H9 (cell line): Measurements from ENCODE around the gene CEP63. TPM values are rescaled to one million over a fixed set of nuclear protein-coding genes. Genes with fewer than 3 reads are reported as not detected.

Experiments used
- DNase-seq: peaks from one replicate; pipeline ENCODE4 v3.0.0-alpha.2; 2017
- H2AFZ ChIP-seq: one replicate; pipeline ENCODE4 v1.6.1; 2013; ENCODE audit warnings: mild to moderate bottlenecking, low read length, control low read depth, moderate library complexity
- H2AK5ac ChIP-seq: 2 replicates; pipeline ENCODE4 v1.6.1; 2013; ENCODE audit warnings: low read length, control low read depth, mixed read lengths; ENCODE audit not compliant: insufficient read length
- H2BK120ac ChIP-seq: one replicate; pipeline ENCODE4 v1.6.1; 2013; ENCODE audit warnings: low read depth, mild to moderate bottlenecking, low read length, control low read depth, inconsistent platforms; ENCODE audit not compliant: poor library complexity, severe bottlenecking
- H2BK12ac ChIP-seq: 2 replicates; pipeline ENCODE4 v1.6.1; 2013; ENCODE audit warnings: low read length, control low read depth, mixed read lengths, low read depth; ENCODE audit not compliant: insufficient read length
- H2BK15ac ChIP-seq: 2 replicates; pipeline ENCODE4 v1.6.1; 2013; ENCODE audit warnings: low read depth, low read length, control low read depth
- H2BK20ac ChIP-seq: one replicate; pipeline ENCODE4 v1.6.1; 2013; ENCODE audit warnings: low read depth, mild to moderate bottlenecking, low read length, control low read depth, inconsistent platforms; ENCODE audit not compliant: poor library complexity, severe bottlenecking
- H2BK5ac ChIP-seq: 2 replicates; pipeline ENCODE4 v1.6.1; 2013; ENCODE audit warnings: low read length, control low read depth, mixed read lengths; ENCODE audit not compliant: insufficient read length
- H3K14ac ChIP-seq: 2 replicates; pipeline ENCODE4 v1.6.1; 2013; ENCODE audit warnings: low read length, control low read depth; ENCODE audit not compliant: insufficient read depth
- H3K18ac ChIP-seq: 2 replicates; pipeline ENCODE4 v1.6.1; 2013; ENCODE audit warnings: low read depth, mild to moderate bottlenecking, mixed read lengths, low read length, control low read depth; ENCODE audit not compliant: insufficient read length
- H3K23ac ChIP-seq: 2 replicates; pipeline ENCODE4 v1.6.1; 2013; ENCODE audit warnings: low read length, control low read depth, mixed read lengths, low read depth; ENCODE audit not compliant: insufficient read length
- H3K23me2 ChIP-seq: 2 replicates; pipeline ENCODE4 v1.6.1; 2013; ENCODE audit warnings: low read depth, mild to moderate bottlenecking, mixed read lengths, low read length, control low read depth; ENCODE audit not compliant: insufficient read length, poor library complexity, severe bottlenecking
- H3K27ac ChIP-seq: 2 replicates; pipeline ENCODE4 v1.5.1; 2013; ENCODE audit warnings: low read length, control low read depth, mixed read lengths, low read depth; ENCODE audit not compliant: insufficient read length
- H3K27me3 ChIP-seq: 2 replicates; pipeline ENCODE4 v1.6.1; 2013; ENCODE audit warnings: low read length, control low read depth, inconsistent platforms; ENCODE audit not compliant: insufficient read depth
- H3K4ac ChIP-seq: 2 replicates; pipeline ENCODE4 v1.6.1; 2013; ENCODE audit warnings: low read depth, mild to moderate bottlenecking, control low read depth, inconsistent platforms, low read length, moderate library complexity
- H3K4me1 ChIP-seq: 2 replicates; pipeline ENCODE4 v1.6.1; 2013; ENCODE audit warnings: low read length, control low read depth, inconsistent platforms; ENCODE audit not compliant: insufficient read depth
- H3K4me2 ChIP-seq: 2 replicates; pipeline ENCODE4 v1.6.1; 2013; ENCODE audit warnings: low read length, control low read depth, mixed read lengths; ENCODE audit not compliant: insufficient read length, insufficient read depth
- H3K56ac ChIP-seq: 2 replicates; pipeline ENCODE4 v1.6.1; 2013; ENCODE audit warnings: low read depth, mild to moderate bottlenecking, mixed read lengths, low read length, control low read depth; ENCODE audit not compliant: insufficient read length
- H3K79me1 ChIP-seq: 2 replicates; pipeline ENCODE4 v1.6.1; 2013; ENCODE audit warnings: low read depth, mild to moderate bottlenecking, moderate library complexity, low read length, control low read depth, inconsistent platforms; ENCODE audit not compliant: insufficient read depth, poor library complexity, severe bottlenecking
- H3K79me2 ChIP-seq: 2 replicates; pipeline ENCODE4 v1.6.1; 2013; ENCODE audit warnings: low read length, control low read depth, inconsistent platforms; ENCODE audit not compliant: insufficient read depth
- H3K9ac ChIP-seq: 2 replicates; pipeline ENCODE4 v1.6.1; 2013; ENCODE audit warnings: low read length, control low read depth, mixed read lengths; ENCODE audit not compliant: insufficient read length; ENCODE audit errors: extremely low read depth
- H3K9me3 ChIP-seq: one replicate; pipeline ENCODE4 v1.6.1; 2013; ENCODE audit warnings: low read depth, low read length, inconsistent platforms; ENCODE audit not compliant: control insufficient read depth
- H3T11ph ChIP-seq: one replicate; pipeline ENCODE4 v1.6.1; 2013; ENCODE audit warnings: mild to moderate bottlenecking, low read length, control low read depth, inconsistent platforms
- H4K20me1 ChIP-seq: one replicate; pipeline ENCODE4 v1.6.1; 2013; ENCODE audit not compliant: control insufficient read depth, insufficient read length, insufficient read depth
- H4K5ac ChIP-seq: 2 replicates; pipeline ENCODE4 v1.6.1; 2013; ENCODE audit warnings: low read depth, mild to moderate bottlenecking, mixed read lengths, low read length, control low read depth; ENCODE audit not compliant: insufficient read length
- H4K8ac ChIP-seq: replicated peaks from 2 replicates; pipeline ENCODE4 v1.6.1; 2013; ENCODE audit warnings: low read length, control low read depth, mixed read lengths, low read depth; ENCODE audit not compliant: insufficient read length
- H4K91ac ChIP-seq: 2 replicates; pipeline ENCODE4 v1.6.1; 2013; ENCODE audit warnings: low read depth, mild to moderate bottlenecking, moderate library complexity, mixed read lengths, low read length, control low read depth; ENCODE audit not compliant: insufficient read length
- H3K27ac Mint-ChIP-seq, 3 experiments: 2 replicates in 2 of 3; 3 replicates in 1 of 3; pipeline ENCODE4 v1.8.0; 2020 to 2021; ENCODE audit warnings: mixed read lengths in 3 of 3, mild to moderate bottlenecking in 1 of 3, moderate library complexity in 1 of 3
- H3K27me3 Mint-ChIP-seq: 2 replicates; pipeline ENCODE4 v1.8.0; 2021; ENCODE audit warnings: low read depth, mild to moderate bottlenecking, moderate library complexity, mixed read lengths
- H3K36me3 Mint-ChIP-seq, 3 experiments: 2 replicates in 2 of 3; 3 replicates in 1 of 3; pipeline ENCODE4 v1.8.0; 2020 to 2021; ENCODE audit warnings: low read depth in 3 of 3, mixed read lengths in 3 of 3; ENCODE audit not compliant: insufficient read depth in 1 of 3
- H3K4me1 Mint-ChIP-seq, 2 experiments: 2 replicates each; pipeline ENCODE4 v1.8.0; 2020; ENCODE audit warnings: mixed read lengths in 2 of 2
- H3K4me3 Mint-ChIP-seq, 2 experiments: 2 replicates in 1 of 2; 3 replicates in 1 of 2; pipeline ENCODE4 v1.8.0; 2020 to 2021; ENCODE audit warnings: mild to moderate bottlenecking in 2 of 2, mixed read lengths in 2 of 2, moderate library complexity in 1 of 2
- H3K9me3 Mint-ChIP-seq, 2 experiments: 2 replicates in 1 of 2; 3 replicates in 1 of 2; pipeline ENCODE4 v1.8.0; 2020; ENCODE audit warnings: mild to moderate bottlenecking in 2 of 2, mixed read lengths in 2 of 2, moderate library complexity in 1 of 2
- CTCF ChIP-seq: fragments of 200-600 bp; sonication (generic); conservative IDR thresholded peaks from 3 replicates; pipeline ENCODE4 v1.8.0; 2021; ENCODE audit warnings: antibody characterized with exemption, mild to moderate bottlenecking
- WGBS: extraction: QIAGEN DNeasy Blood & Tissue Kit; methylation state at CpG from one replicate; pipeline ENCODE4 v1.1.7; 2013; ENCODE audit warnings: missing lambda C conversion rate, low lambda C conversion rate, mixed read lengths; ENCODE audit not compliant: insufficient read length; ENCODE audit errors: extremely low coverage; 5-methylcytosine and 5-hydroxymethylcytosine counted together
- total RNA-seq: library from RNA; stranded (reverse); gene quantifications from 2 replicates; pipeline ENCODE4 v1.2.1, GENCODE V29; 2021

Gene CEP63
- total RNA-seq, 1 experiment from 2014 or later: 16.2 TPM

GRCh38 chr3:134623615-134624245 lies 137.9 kb downstream of the CEP63 start:
- no peak overlapping the region for H3K18ac ChIP-seq
- no peak overlapping the region; a peak in 1 of 7 replicates for H3K27ac Mint-ChIP-seq
- H2BK5ac ChIP-seq: no peak overlapping the region
- H3K79me1 ChIP-seq: no peaks in the 10 kb centered on the region
- TF ChIP-seq CTCF: no peak
- no peak overlapping the region for H4K8ac ChIP-seq
- no peaks in the 10 kb centered on the region for H3K36me3 Mint-ChIP-seq
- no peak overlapping the region for H3K4me2 ChIP-seq
- no peak overlapping the region for H3K27ac ChIP-seq
- H2BK120ac ChIP-seq: no peak overlapping the region
- H2BK15ac ChIP-seq: no peak overlapping the region
- H3K9me3 Mint-ChIP-seq: no peaks in the 10 kb centered on the region
- no CpG with 5 or more reads among the region's 7 CpGs for WGBS
- no peak overlapping the region for H2AK5ac ChIP-seq
- H3K56ac ChIP-seq: no peak overlapping the region
- H3T11ph ChIP-seq: no peak overlapping the region
- no peaks in the 10 kb centered on the region for H3K27me3 ChIP-seq
- no peak overlapping the region for H4K5ac ChIP-seq
- no peaks in the 10 kb centered on the region for H3K79me2 ChIP-seq
- no peak overlapping the region for H4K91ac ChIP-seq
- H3K9ac ChIP-seq: no peak overlapping the region
- no peak overlapping the region for H2AFZ ChIP-seq
- H3K4me1 Mint-ChIP-seq: peaks cover 4 to 5% of the 10 kb centered on the region in 2 experiments; a peak in 1 of 4 replicates
- H3K9me3 ChIP-seq: no peaks in the 10 kb centered on the region
- no peaks in the 10 kb centered on the region for H3K4me1 ChIP-seq
- H4K20me1 ChIP-seq: no peaks in the 10 kb centered on the region
- peaks cover 5% of the 10 kb centered on the region for H3K27me3 Mint-ChIP-seq
- H3K4me3 Mint-ChIP-seq: no peak overlapping the region
- H3K23me2 ChIP-seq: no peaks in the 10 kb centered on the region
- H2BK12ac ChIP-seq: no peak overlapping the region
- H3K4ac ChIP-seq: no peak overlapping the region
- DNase-seq: peak; percentile 15
- no peak overlapping the region for H2BK20ac ChIP-seq
- H3K23ac ChIP-seq: no peak overlapping the region
- no peak overlapping the region for H3K14ac ChIP-seq

Other genes with a start within 250 kb of the CEP63 start
- 57.7 and 60.6 TPM in 2 replicates for gene RYK, start 235.2 kb upstream of the CEP63 start, total RNA-seq
- gene AMOTL2, start 111.6 kb upstream of the CEP63 start, total RNA-seq: 30.9 and 35.3 TPM in 2 replicates
- gene ANAPC13, start 72 bp upstream of the CEP63 start, total RNA-seq: 40.8 and 42.8 TPM in 2 replicates
- gene KY, start 165.0 kb downstream of the CEP63 start, total RNA-seq: not detected in 2 replicates